SU-DHL-6 (cell line): ENCODE results near the gene CRADD.

Source experiments
- CTCF ChIP-seq: fragments of 200-600 bp; sonication (generic); IDR thresholded peaks from one replicate; pipeline ENCODE4 v1.5.1; 2017; ENCODE audit warnings: antibody characterized with exemption, mild to moderate bottlenecking, low read length, moderate library complexity; ENCODE audit not compliant: insufficient read depth, poor library complexity, severe bottlenecking
- EZH2phosphoT487 ChIP-seq: fragments of 200-600 bp; sonication (generic), shearing (Covaris generic); conservative IDR thresholded peaks from 2 replicates; pipeline ENCODE4 v1.6.1; 2018; ENCODE audit warnings: mild to moderate bottlenecking, antibody characterized with exemption, low read length, moderate library complexity, mixed read lengths

GRCh38 chr12:93877446-93877845 lies 200.3 kb downstream of the CRADD start:
- TF ChIP-seq CTCF (no peak), EZH2phosphoT487 (no peak)
